ENCODE data around the gene MYCN. TPM values are rescaled to one million over a fixed set of nuclear protein-coding genes. Genes with fewer than 3 reads are reported as not detected.

The MYCN gene
- total RNA-seq, 2 experiments from 2014 or later, result 0.16 to 0.22 TPM

DNA sequence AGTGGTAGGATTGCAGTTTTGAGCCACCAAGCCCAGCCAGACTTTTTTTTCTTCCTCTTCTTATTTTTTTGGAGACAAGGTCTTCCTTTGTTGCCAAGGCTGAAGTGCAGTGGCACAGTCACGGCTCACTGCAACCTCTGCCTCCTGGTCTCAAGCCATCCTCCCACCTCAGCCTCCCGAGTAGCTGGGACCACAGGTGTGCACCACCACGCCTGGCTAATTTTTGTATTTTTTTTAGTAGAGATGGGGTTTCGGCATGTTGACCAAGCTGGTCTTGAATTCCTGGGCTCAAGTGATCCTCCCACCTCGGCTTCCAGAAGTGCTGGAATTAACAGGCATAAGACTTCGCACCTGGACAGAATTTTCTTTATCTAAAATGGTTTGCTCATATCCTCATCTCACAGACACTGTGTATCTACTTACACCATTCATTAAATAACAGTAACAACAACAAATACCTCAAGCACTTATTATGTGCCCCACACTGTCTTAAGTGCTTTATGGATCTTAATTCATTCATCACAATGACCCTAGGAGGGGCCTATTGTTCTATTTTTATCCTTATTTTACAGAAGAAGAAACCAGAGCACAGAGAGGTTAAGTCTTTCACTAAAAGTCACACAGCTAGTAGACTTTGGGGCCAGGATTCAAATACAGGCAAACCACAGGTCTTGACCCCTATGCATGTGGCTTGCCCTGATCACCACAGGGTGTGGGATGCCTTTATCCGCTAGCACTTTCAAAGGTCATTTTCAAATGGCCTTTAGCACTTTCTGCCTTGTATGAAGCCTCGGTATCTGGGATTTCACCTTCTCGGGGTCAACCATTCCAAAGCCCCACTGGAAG lies 39.6 kb downstream of the MYCN start:
- CTCF ChIA-PET, result no interaction called here
- peaks cover 3% of the 10 kb centered on the region for H3K4me1 Mint-ChIP-seq (ENCODE audit: low read depth)

DNA sequence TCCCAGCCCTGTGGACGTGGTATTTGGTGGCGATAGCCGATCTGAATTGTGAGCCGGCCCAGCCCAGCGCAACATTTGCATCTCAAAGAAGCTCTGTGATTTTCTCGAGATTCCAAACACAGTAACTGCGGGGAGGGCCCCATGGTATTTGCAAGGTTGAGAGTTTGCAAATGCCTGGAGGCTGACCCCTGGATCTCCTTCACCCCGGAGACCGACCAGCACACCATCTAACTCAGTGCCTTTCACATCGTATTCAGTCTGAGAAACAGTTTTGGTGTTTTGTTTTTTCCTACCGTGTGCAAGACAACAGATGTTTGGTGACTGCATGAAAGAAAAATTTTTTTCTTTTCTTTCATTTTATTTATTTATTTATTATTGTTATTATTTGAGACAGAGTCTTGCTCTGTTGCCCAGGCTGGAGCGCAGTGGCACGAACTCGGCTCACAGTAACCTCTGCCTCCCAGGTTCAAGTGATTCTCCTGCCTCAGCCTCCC lies 40.3 kb downstream of the MYCN start:
- TF ChIP-seq, protein P1, sequence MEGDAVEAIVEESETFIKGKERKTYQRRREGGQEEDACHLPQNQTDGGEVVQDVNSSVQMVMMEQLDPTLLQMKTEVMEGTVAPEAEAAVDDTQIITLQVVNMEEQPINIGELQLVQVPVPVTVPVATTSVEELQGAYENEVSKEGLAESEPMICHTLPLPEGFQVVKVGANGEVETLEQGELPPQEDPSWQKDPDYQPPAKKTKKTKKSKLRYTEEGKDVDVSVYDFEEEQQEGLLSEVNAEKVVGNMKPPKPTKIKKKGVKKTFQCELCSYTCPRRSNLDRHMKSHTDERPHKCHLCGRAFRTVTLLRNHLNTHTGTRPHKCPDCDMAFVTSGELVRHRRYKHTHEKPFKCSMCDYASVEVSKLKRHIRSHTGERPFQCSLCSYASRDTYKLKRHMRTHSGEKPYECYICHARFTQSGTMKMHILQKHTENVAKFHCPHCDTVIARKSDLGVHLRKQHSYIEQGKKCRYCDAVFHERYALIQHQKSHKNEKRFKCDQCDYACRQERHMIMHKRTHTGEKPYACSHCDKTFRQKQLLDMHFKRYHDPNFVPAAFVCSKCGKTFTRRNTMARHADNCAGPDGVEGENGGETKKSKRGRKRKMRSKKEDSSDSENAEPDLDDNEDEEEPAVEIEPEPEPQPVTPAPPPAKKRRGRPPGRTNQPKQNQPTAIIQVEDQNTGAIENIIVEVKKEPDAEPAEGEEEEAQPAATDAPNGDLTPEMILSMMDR (IDR thresholded peaks at IDR 0.05), result no peak
- POLR2A ChIA-PET, result no interaction called here
- Mint-ChIP-seq H3K4me3 (no peak overlapping the region), H3K9me3 (no peaks in the 10 kb centered on the region), H3K27me3 (no peaks in the 10 kb centered on the region), H3K4me1 (ENCODE audit: low read depth) (peaks cover 3% of the 10 kb centered on the region), H3K36me3 (ENCODE audit: low read depth) (no peaks in the 10 kb centered on the region), H3K27ac (no peak overlapping the region)
- intact Hi-C loops (cut with micrococcal nuclease), result no loop called here
- ATAC-seq, result no peak
- no peak for DNase-seq
- CTCF ChIA-PET, result no interaction called here

More for the DNA sequence above, 39.6 kb downstream of the MYCN start:
- intact Hi-C loops (cut with micrococcal nuclease), result no loop called here
- H3K9me3 Mint-ChIP-seq, result no peaks in the 10 kb centered on the region
- no peaks in the 10 kb centered on the region for H3K27me3 Mint-ChIP-seq
- TF ChIP-seq, protein P1 (IDR thresholded peaks at IDR 0.05), result no peak
- H3K4me3 Mint-ChIP-seq, result no peak overlapping the region
- ATAC-seq (no peak), DNase-seq (no peak)
- no peak overlapping the region for H3K27ac Mint-ChIP-seq
- no peaks in the 10 kb centered on the region for H3K36me3 Mint-ChIP-seq (ENCODE audit: low read depth)
- POLR2A ChIA-PET, result no interaction called here

DNA sequence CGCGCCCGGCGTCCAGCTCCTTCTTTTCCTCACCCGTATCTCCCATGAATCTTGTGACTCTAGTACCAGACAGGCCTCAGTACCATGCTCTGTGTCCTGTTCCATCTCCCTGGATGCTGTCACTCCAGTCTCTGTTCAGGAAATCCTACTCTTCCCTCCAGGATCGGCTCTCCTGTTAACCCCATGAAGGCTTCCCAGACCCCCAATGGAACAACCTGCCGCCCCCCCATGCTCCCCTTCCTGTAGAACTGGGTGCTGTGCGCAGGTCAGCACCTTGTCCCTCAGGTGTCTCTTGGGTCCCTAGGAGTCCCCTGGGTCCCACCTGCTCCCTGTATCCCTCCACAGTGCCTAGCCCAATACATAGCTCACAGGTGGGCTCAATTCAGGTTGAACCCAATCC lies 41.3 kb downstream of the MYCN start:
- Mint-ChIP-seq H3K27me3 (no peaks in the 10 kb centered on the region), H3K27ac (no peak overlapping the region), H3K36me3 (ENCODE audit: low read depth) (no peaks in the 10 kb centered on the region), H3K4me1 (ENCODE audit: low read depth) (peaks cover 3% of the 10 kb centered on the region), H3K9me3 (no peaks in the 10 kb centered on the region), H3K4me3 (no peak overlapping the region)
- ChIA-PET CTCF (no interaction called here), POLR2A (no interaction called here)
- no peak for DNase-seq
- TF ChIP-seq, protein P1 (IDR thresholded peaks at IDR 0.05), result no peak
- ATAC-seq, result no peak
- intact Hi-C loops (cut with micrococcal nuclease), result no loop called here

DNA sequence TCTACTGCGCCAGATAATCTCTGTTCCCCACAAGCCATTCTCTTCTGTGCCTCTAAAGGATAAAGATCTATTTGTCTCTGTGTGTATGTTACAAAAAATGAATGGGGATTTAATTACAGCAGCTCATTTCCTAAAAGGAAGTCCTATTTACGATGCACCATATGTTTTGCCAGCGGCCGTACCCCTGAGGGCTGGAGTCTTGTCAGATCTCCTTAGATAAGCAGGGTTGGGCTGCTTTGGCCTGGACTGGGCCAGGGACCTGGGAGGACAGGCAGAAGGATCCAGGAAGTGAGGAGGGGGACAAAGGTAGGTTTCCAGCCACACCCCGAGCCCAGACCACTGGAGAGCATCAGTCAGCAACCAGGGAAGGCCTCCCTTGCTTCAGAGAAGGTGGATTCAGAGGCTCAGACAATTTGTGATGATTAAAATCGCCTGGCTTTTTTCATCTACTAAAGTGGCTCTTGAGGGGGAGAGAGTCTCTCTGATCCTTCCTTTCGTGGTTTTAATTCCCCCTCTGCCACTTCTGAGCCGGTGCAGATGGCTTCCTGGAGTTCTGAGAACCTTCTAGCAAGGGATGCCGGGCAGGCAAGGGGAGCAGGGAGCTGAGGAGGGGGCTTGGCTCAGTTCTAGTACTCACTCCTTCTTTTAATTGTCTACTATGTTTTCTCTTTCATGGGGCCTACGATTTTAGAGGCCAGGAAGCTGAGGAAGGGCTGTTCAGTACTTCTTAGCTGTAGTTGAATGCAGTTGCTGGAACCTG lies 42.1 kb downstream of the MYCN start:
- Mint-ChIP-seq H3K4me1 (ENCODE audit: low read depth) (peaks cover 3% of the 10 kb centered on the region), H3K27ac (no peak overlapping the region), H3K9me3 (no peaks in the 10 kb centered on the region), H3K27me3 (no peaks in the 10 kb centered on the region), H3K4me3 (no peak overlapping the region), H3K36me3 (ENCODE audit: low read depth) (no peaks in the 10 kb centered on the region)
- DNase-seq, result no peak
- TF ChIP-seq, protein P1 (IDR thresholded peaks at IDR 0.05), result no peak
- ChIA-PET POLR2A (no interaction called here), CTCF (no interaction called here)
- ATAC-seq, result no peak
- intact Hi-C loops (cut with micrococcal nuclease), result no loop called here

DNA sequence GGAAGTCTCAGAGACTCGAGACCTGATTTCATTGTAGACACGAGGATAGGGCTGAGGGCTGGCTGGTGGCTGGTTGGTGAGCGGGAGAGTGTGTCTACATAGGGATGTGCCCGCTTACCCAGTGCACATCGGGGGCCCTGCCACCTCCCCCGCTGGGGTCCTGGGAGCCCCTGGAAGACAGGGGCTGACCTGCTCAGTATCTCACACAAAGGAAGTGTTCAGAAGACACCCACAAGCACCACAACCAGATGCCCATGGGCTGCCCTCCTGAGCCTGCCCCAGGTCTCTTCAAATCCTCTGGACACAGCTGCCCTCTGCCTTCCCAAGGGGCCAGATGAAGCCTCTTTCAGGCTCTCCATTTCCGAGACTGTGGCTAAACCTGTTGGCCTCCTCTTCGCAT lies 43.1 kb downstream of the MYCN start:
- no peak for ATAC-seq
- POLR2A ChIA-PET, result no interaction called here
- intact Hi-C loops (cut with micrococcal nuclease), result no loop called here
- no peak overlapping the region for H3K4me3 Mint-ChIP-seq
- TF ChIP-seq, protein P1 (IDR thresholded peaks at IDR 0.05), result no peak
- no peak overlapping the region for H3K27ac Mint-ChIP-seq
- CTCF ChIA-PET, result no interaction called here
- H3K9me3 Mint-ChIP-seq, result no peaks in the 10 kb centered on the region
- H3K27me3 Mint-ChIP-seq, result no peaks in the 10 kb centered on the region
- peaks cover 3% of the 10 kb centered on the region for H3K4me1 Mint-ChIP-seq (ENCODE audit: low read depth)
- H3K36me3 Mint-ChIP-seq (ENCODE audit: low read depth), result no peaks in the 10 kb centered on the region
- DNase-seq, result no peak
